ENCODE results near the gene RAB19.

The RAB19 gene

GRCh38 chr7:140403878-140404564, at the start of gene RAB19:
Gene RAB19 (plus strand): TSS chr7:140404058. CDS start chr7:140407647, 3,589 bp downstream.
- no peak for DNase-seq (ENCODE audit: low spot score)

- no peak for DNase-seq (ENCODE audit: low spot score)
These were observed 45.8 kb upstream of the RAB19 start for GRCh38 chr7:140358024-140358411.

- DNase-seq (ENCODE audit: low spot score), result no peak
These were observed 45.3 kb upstream of the RAB19 start for GRCh38 chr7:140358412-140359051.

GRCh38 chr7:140360697-140361229, 43.1 kb upstream of the RAB19 start:
- no peak for DNase-seq (ENCODE audit: low spot score)

GRCh38 chr7:140364819-140365218, 39.0 kb upstream of the RAB19 start:
- DNase-seq (ENCODE audit: low spot score), result no peak

GRCh38 chr7:140367528-140367927, 36.3 kb upstream of the RAB19 start:
- no peak for DNase-seq (ENCODE audit: low spot score)

- DNase-seq (ENCODE audit: low spot score), result no peak
These were observed 34.6 kb upstream of the RAB19 start for GRCh38 chr7:140369294-140369693.

GRCh38 chr7:140375323-140375722, 28.5 kb upstream of the RAB19 start:
- no peak for DNase-seq (ENCODE audit: low spot score)

- DNase-seq (ENCODE audit: low spot score), result no peak
These were observed 27.7 kb upstream of the RAB19 start for GRCh38 chr7:140375892-140376730.

- no peak for DNase-seq (ENCODE audit: low spot score)
These were observed 19.7 kb upstream of the RAB19 start for GRCh38 chr7:140383954-140384713.

GRCh38 chr7:140384894-140385545, 18.8 kb upstream of the RAB19 start:
- no peak for DNase-seq (ENCODE audit: low spot score)

- DNase-seq (ENCODE audit: low spot score), result no peak
These were observed 14.4 kb upstream of the RAB19 start for GRCh38 chr7:140389445-140389844.

- no peak for DNase-seq (ENCODE audit: low spot score)
These were observed 13.8 kb upstream of the RAB19 start for GRCh38 chr7:140390034-140390433.

- DNase-seq (ENCODE audit: low spot score), result peak; percentile 18
These were observed 13.2 kb upstream of the RAB19 start for GRCh38 chr7:140390466-140391190.

- no peak for DNase-seq (ENCODE audit: low spot score)
These were observed 12.2 kb upstream of the RAB19 start for GRCh38 chr7:140391634-140392033.

GRCh38 chr7:140393756-140394306, 10.0 kb upstream of the RAB19 start:
- DNase-seq (ENCODE audit: low spot score), result no peak

- peak; percentile 94 for DNase-seq (ENCODE audit: low spot score)
These were observed 5.8 kb upstream of the RAB19 start, which contains the start of gene SLC37A3 for GRCh38 chr7:140397784-140398750. Gene SLC37A3 (minus strand): TSS chr7:140398530. CDS start chr7:140382526, 16,004 bp downstream.

- no peak for DNase-seq (ENCODE audit: low spot score)
These were observed 5.0 kb upstream of the RAB19 start for GRCh38 chr7:140398821-140399220.

- DNase-seq (ENCODE audit: low spot score), result no peak
These were observed 3.5 kb upstream of the RAB19 start for GRCh38 chr7:140400381-140400780.

Data from AG08395 (cell line).